ENCODE measurements around the gene BAG5.

GRCh38 chr14:103536693-103537092 is 25.8 kb downstream of the BAG5 start:
- TF ChIP-seq CTCF (IDR thresholded peaks at IDR 0.05): no peak
- no peak for TF ChIP-seq ZFX (IDR thresholded peaks at IDR 0.05; ENCODE audit: borderline replicate concordance)
